HG03280 (cell line): Measurements from ENCODE around the gene DGKD.

ENCODE experiments used
- ATAC-seq: cut with Tn5 transposase; IDR thresholded peaks from one replicate; pipeline ENCODE4 v1.9.1; 2021; ENCODE audit warnings: mild to moderate bottlenecking, moderate library complexity; ENCODE audit not compliant: unreplicated experiment

The DGKD gene

GRCh38 chr2:233441161-233442027, 87.1 kb downstream of the DGKD start:
- no peak for ATAC-seq

- no peak for ATAC-seq
Observed at GRCh38 chr2:233442028-233442310, 87.7 kb downstream of the DGKD start.

- no peak for ATAC-seq
Observed at GRCh38 chr2:233443511-233444183, 89.4 kb downstream of the DGKD start.

GRCh38 chr2:233444501-233444900, 90.2 kb downstream of the DGKD start:
- no peak for ATAC-seq

- ATAC-seq, result no peak
Observed at GRCh38 chr2:233445152-233445830, 91.0 kb downstream of the DGKD start.

GRCh38 chr2:233446121-233446520, 91.8 kb downstream of the DGKD start:
- ATAC-seq, result no peak

GRCh38 chr2:233446606-233447305, 92.5 kb downstream of the DGKD start:
- ATAC-seq, result no peak

GRCh38 chr2:233447506-233448219, 93.4 kb downstream of the DGKD start:
- ATAC-seq, result no peak

GRCh38 chr2:233448220-233448559, 93.9 kb downstream of the DGKD start:
- ATAC-seq, result no peak

- ATAC-seq, result no peak
Observed at GRCh38 chr2:233448575-233448974, 94.3 kb downstream of the DGKD start.

- no peak for ATAC-seq
Observed at GRCh38 chr2:233449081-233449901, 95.0 kb downstream of the DGKD start.

- no peak for ATAC-seq
Observed at GRCh38 chr2:233449921-233450863, 95.9 kb downstream of the DGKD start.

- no peak for ATAC-seq
Observed at GRCh38 chr2:233450864-233451575, 96.7 kb downstream of the DGKD start.

GRCh38 chr2:233451950-233452349, 97.7 kb downstream of the DGKD start:
- no peak for ATAC-seq

- no peak for ATAC-seq
Observed at GRCh38 chr2:233453111-233453915, 99.0 kb downstream of the DGKD start.

GRCh38 chr2:233453916-233454315, 99.6 kb downstream of the DGKD start:
- no peak for ATAC-seq

GRCh38 chr2:233455006-233455405, 100.7 kb downstream of the DGKD start:
- ATAC-seq, result no peak
